Effector CD8-positive, alpha-beta T cell (primary cell): ENCODE results near the gene C2CD4D.
A peak's percentile ranks its signal among the peaks of the same experiment; 100 is the strongest.

Source experiments
- DNase-seq: peaks from one replicate; lab custom pipeline; 2025; lab: John Stamatoyannopoulos, UW

C2CD4D gene

DNA sequence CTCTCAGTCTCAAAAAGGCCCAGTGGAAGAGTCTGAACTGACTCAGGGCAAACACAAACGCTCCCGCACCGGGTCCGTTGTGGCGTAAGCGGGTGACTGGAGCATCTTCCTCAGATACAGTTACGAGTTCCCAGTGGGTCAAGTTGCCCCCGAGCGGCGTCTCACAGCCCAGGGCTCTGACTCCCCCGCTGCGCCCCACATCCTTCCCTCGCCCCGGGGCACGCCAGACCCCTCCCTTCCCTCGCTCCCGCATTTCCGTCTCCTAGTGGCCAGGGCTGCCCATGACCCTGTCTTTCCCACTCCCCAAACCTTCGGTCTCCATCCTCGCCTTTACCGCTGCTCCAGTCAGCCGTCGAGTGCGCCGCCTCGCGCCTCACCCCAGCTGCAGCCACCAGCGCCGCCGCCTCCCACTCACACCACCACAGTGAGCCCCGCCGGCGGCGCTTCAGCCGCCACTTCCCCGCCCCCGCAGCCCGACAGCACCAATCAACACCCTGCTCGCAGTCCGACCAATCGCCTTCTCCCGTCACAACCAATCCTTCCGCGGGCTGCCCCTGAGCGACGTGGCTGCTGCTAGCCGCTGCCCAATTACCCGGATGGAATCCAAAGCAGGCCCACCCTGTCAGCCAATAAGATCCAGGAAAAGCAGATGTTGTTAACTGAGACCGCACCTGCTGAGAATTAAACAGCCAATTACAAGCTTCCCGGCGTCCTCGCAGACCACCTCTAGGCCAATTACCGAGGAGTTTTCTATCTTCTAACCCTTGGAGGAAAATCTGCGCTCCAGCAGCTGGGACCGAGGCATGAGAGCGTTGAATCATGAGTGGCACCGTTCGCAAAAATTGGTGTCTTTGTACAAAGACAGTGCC is 49.3 kb downstream of the C2CD4D start, which contains the start of gene TDRKH:
TSS of gene TDRKH (minus strand) at position 430 of the 869 bp plus-strand sequence. CDS start 7,478 bp downstream, outside the sequence.
- peak; percentile 95 for DNase-seq
